GM10266 (cell line): ENCODE measurements around the gene THOP1.

Experiments
- DNase-seq: peaks from one replicate; pipeline ENCODE4 v3.0.0; 2012; ENCODE audit errors: extremely low spot score
- CTCF ChIP-seq: IDR thresholded peaks from 2 replicates; pipeline ENCODE4 v1.5.1; 2012; ENCODE audit warnings: mild to moderate bottlenecking, low read depth; ENCODE audit not compliant: control insufficient read depth, insufficient read depth; ENCODE audit errors: missing control alignments

THOP1 gene

GRCh38 chr19:2750808-2751437, 34.4 kb upstream of the THOP1 start:
- DNase-seq, result no peak
- TF ChIP-seq CTCF, result no peak

GRCh38 chr19:2751438-2751830, 33.9 kb upstream of the THOP1 start:
- no peak for DNase-seq
- no peak for TF ChIP-seq CTCF

- DNase-seq, result no peak
- TF ChIP-seq CTCF, result no peak
These were observed 30.4 kb upstream of the THOP1 start for GRCh38 chr19:2754659-2755447.

GRCh38 chr19:2755448-2755705, 29.9 kb upstream of the THOP1 start:
- TF ChIP-seq CTCF, result no peak
- DNase-seq, result no peak

- DNase-seq, result no peak
- no peak for TF ChIP-seq CTCF
These were observed 29.5 kb upstream of the THOP1 start for GRCh38 chr19:2755811-2756210.

- DNase-seq, result no peak
- no peak for TF ChIP-seq CTCF
These were observed 28.8 kb upstream of the THOP1 start for GRCh38 chr19:2756477-2756876.

- no peak for TF ChIP-seq CTCF
- no peak for DNase-seq
These were observed 28.1 kb upstream of the THOP1 start for GRCh38 chr19:2756921-2757881.
